ENCODE data around the gene LRRC52.
"Not testable (repeated sequence)": the region's sequence is repeated elsewhere in the genome, so short reads cannot be mapped to it uniquely, and the experiment has no call there.

The LRRC52 gene

DNA sequence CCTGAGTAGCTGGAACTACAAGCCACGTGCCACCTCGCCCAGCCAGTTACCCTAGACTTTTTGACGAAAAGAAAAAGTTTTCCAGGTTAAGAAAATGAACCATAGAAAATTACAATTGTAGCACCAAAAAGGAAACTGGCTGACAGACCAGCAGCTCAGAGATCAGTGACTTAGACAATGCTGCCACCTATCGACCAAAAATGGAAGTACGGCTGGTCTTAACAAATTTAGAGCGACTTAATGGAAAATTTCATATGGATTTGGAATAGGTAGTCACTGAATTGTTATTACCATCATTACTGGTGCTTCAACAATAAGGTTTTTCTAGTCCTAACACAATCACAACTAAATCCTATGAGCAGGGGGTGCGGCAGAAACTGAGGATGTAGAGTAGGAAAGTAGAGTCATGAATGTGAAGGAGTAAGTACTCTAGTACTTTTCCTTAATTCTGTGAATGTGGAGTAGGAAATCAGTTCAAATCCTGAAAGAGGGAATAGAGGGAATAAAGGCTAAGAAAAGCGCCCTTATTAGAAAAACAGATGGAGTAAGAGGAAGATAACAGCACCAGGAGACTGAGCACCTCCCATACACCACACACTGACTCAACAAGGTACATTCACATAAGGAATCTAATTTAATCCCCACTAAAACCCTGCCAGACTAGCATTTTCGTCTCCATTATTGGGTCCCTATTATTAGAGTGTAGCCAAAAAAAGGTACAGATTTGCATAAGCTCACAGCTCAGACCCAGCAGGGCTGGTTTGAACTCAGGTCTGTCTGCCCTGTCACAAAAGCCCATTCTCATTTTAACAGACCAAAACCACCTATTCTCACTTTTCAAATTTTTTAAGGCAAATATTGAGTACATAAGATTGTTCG is 49.4 kb downstream of the LRRC52 start:
- DNase-seq = no peak

- DNase-seq = no peak
These were observed 51.6 kb downstream of the LRRC52 start for GRCh38 chr1:165595246-165595938.

DNA sequence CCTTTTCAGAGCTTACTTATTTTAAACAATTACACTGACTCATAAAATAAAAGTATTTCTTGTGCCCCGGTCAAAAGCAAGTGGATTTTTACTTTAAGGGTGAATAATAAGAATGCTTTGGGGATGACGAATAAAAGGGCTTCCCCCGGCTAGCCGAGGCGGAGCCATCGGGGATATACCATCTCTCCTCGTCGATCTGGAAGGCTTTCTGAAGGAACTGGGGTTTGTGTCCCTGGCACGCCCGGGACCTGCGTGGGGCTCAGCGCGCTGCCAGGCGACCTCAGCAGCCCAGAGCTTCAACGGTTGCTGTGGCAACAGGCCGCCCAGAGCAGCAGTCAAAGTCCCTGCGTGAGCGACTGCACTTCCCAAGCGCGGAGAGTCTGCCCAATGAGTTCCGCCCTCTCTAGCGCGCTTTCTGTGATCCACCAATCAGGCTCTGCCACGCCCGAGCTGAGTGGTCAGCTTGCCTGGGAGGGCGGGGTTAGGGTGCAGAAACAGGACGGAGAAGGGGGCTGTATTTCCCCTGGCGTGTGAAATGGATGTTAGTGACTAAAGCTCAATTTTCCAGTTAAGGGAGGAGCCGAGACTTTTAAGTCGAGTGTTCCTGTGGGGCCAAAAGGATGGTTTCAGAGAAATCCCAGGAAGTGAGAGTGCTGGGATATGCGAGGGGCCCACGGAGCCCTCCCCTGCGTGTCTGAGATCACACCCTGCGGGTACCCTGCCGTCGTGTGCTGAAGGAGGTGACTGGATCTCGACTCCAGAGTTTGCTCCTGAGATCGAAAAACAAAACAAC is 54.3 kb downstream of the LRRC52 start:
- peak; percentile 94 for DNase-seq

DNA sequence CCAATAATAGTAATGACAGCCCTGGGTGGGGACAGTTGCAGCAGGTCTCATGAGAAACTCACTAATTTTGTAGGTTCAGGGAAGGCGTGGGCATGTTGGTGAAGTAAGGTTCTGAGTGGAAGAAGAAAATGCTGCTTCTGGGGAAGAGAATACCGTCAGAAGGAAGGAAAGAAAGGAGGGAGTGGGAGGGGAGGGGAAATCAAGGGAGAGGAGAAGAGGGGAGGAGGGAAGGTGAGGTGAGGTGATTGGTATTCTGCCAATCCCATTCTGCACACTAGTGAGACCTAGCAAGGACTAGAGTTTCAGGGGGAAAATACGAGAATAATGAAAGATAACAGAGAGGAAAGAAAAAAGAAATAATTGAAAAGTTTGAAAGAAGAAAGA is 54.9 kb downstream of the LRRC52 start:
- DNase-seq = no peak

DNA sequence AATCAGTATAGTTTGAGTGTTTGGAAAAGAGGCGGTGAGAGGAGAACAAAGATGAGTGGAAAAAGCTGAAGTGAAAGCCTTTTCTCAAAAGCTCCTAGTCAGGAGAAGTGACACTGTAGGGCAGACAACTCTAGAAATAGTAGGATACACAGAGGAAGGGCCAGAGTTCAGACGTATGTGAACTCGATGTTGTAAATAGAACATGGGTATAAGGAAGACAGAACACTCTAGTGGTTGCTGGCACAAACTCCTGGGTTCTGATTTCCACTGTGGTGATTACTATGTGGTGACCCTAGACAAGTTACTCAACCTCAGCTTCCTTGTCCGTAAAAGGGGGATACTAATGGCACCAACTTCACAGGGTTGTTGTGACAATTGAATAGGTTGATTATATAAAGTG is 57.0 kb downstream of the LRRC52 start:
- DNase-seq = no peak

DNA sequence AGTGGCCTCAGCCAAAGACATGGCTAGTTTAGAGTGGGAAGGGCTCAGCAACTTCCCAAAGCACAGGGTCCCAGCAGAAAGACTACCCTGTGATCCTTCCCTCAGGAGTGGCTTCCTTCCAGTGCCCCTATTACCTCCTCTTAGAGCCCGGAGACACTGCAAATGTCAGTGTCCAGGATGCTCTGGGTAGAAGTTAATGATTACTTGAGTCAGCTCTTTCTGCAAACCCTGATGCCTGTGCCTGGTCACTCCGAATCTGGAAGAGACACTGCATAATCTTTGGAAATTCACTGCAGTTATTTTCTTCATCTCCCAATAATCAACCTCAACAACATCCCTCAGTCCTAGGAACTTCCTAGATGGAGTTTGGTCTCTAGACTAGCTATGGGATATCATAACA is 60.0 kb downstream of the LRRC52 start:
- no peak for DNase-seq

DNA sequence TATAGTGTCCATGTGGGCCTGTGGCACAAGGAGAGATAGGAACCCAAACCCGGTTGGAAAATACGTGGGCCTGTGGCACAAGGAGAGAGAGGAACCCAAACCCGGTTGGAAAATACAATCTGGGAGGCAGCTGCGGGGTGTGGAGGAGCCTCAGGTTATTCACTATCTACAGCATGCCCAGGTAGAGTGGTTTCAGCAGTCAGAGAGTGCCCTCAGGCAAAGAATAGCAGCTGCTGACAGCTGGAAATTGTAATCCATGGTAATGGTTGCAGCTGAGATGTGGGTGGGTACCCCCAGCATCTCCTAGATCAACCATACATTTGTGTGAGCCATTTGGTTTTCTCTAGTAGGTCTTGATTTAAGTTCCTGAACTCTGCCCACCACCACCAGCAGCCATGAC is 61.4 kb downstream of the LRRC52 start:
- DNase-seq = no peak

GRCh38 chr1:165606676-165607075 is 62.9 kb downstream of the LRRC52 start:
- DNase-seq = not testable (repeated sequence)

DNA sequence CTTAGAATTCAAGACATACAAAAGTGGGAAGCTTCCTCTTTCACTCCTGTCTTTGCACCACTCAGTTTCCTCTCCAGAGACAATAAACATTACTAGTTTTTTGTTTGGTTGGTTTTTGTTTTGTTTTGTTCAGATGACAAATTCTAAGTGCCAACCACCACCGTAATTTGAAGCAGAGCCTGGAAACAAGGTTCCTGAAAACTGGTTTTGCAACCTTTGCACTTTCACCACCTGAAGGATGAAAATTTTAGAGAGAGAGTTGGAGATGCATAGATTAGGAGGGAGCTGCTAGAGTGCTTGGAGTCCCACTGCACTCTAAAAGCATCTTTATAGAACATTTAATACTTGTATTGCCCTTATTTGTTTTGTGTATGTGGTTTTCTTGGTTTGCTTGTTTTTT is 67.1 kb downstream of the LRRC52 start:
- DNase-seq = no peak

GRCh38 chr1:165612062-165612461 is 68.3 kb downstream of the LRRC52 start:
- no peak for DNase-seq

Data from NCI-H510A (cell line).